Mammary epithelial cell (primary cell): ENCODE results near the gene PANX2.

Source experiments
- CTCF ChIP-seq, 2 donors: IDR thresholded peaks in 1 of 2; conservative IDR thresholded peaks in 1 of 2; 2 replicates each; pipeline ENCODE4 v1.5.1; 2011 to 2012; ENCODE audit warnings: inconsistent platforms in 2 of 2, low read length in 2 of 2, mild to moderate bottlenecking in 2 of 2, control low read depth in 1 of 2, low read depth in 1 of 2; ENCODE audit not compliant: insufficient read depth in 1 of 2; ENCODE audit errors: extremely low read depth in 1 of 2
- EZH2 ChIP-seq: IDR thresholded peaks from 2 replicates; pipeline ENCODE4 v1.6.1; 2012; ENCODE audit warnings: low read length, inconsistent platforms, borderline replicate concordance

GRCh38 chr22:50216684-50217520 lies 46.4 kb downstream of the PANX2 start:
- TF ChIP-seq CTCF (conservative IDR thresholded peaks at IDR 0.05 in 1 of 2, IDR thresholded peaks at IDR 0.05 in 1 of 2; ENCODE audit: extremely low read depth in 1 of 2, insufficient read depth in 1 of 2, low read depth in 1 of 2, low read length in 2 of 2) (no peak), EZH2 (no peak)
